Astrocyte (in vitro differentiated cells and primary cell): Measurements from ENCODE around the gene WDR13.
"Not testable (repeated sequence)": the region's sequence is repeated elsewhere in the genome, so short reads cannot be mapped to it uniquely, and the experiment has no call there.

ENCODE experiments used
- EZH2 ChIP-seq: IDR thresholded peaks from 2 replicates; pipeline ENCODE4 v1.6.1; 2012; ENCODE audit warnings: mild to moderate bottlenecking, low read length, inconsistent platforms; ENCODE audit not compliant: insufficient read depth
- TF ChIP-seq, protein P1 (sequence below): IDR thresholded peaks from 2 replicates; pipeline ENCODE4 v1.5.1; 2011; ENCODE audit warnings: low read depth, mild to moderate bottlenecking, inconsistent platforms, low read length, moderate library complexity; ENCODE audit not compliant: insufficient read depth

- TF ChIP-seq, protein P1, sequence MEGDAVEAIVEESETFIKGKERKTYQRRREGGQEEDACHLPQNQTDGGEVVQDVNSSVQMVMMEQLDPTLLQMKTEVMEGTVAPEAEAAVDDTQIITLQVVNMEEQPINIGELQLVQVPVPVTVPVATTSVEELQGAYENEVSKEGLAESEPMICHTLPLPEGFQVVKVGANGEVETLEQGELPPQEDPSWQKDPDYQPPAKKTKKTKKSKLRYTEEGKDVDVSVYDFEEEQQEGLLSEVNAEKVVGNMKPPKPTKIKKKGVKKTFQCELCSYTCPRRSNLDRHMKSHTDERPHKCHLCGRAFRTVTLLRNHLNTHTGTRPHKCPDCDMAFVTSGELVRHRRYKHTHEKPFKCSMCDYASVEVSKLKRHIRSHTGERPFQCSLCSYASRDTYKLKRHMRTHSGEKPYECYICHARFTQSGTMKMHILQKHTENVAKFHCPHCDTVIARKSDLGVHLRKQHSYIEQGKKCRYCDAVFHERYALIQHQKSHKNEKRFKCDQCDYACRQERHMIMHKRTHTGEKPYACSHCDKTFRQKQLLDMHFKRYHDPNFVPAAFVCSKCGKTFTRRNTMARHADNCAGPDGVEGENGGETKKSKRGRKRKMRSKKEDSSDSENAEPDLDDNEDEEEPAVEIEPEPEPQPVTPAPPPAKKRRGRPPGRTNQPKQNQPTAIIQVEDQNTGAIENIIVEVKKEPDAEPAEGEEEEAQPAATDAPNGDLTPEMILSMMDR, result not testable (repeated sequence)
- not testable (repeated sequence) for TF ChIP-seq EZH2
Measured at GRCh38 chrX:48652055-48652579, 54.8 kb downstream of the WDR13 start.
